ENCODE results near the gene ECE1.

GRCh38 chr1:21295545-21295944, 5.3 kb upstream of the ECE1 start:
- TF ChIP-seq CTCF (IDR thresholded peaks at IDR 0.05) (no peak), POLR2A (IDR thresholded peaks at IDR 0.05) (no peak)
